ENCODE data around the gene ZNF821. TPM values are rescaled to one million over a fixed set of nuclear protein-coding genes. Genes with fewer than 3 reads are reported as not detected.

Gene ZNF821
- total RNA-seq, 1 experiment from 2014 or later = 4.9 TPM

- Histone ChIP-seq H3K9me3 (ENCODE audit: control insufficient read depth in 1 of 2, insufficient read depth in 1 of 2, low read depth in 1 of 2, low read length in 2 of 2) (peaks cover 5 to 6% of the 10 kb centered on the region in 2 experiments; a peak in 2 of 4 replicates), H3K79me2 (ENCODE audit: insufficient read depth, low read length) (peaks cover 56% of the 10 kb centered on the region), H3K27ac (ENCODE audit: low read depth, low read length) (no peak overlapping the region), H3K27me3 (ENCODE audit: insufficient read depth, low read length) (no peaks in the 10 kb centered on the region), H3K4me1 (ENCODE audit: control insufficient read depth in 1 of 2, insufficient read depth in 2 of 2, low read length in 2 of 2) (peaks cover 34 to 41% of the 10 kb centered on the region in 2 experiments), H3K4me2 (ENCODE audit: low read length) (peak overlapping the region; percentile 18), H3K4me3 (replicated peaks in 1 of 2; ENCODE audit: low read depth in 1 of 2, low read length in 2 of 2) (no peak overlapping the region), H2AFZ (ENCODE audit: low read depth, low read length, poor library complexity, severe bottlenecking) (no peak overlapping the region), H3K9me2 (ENCODE audit: insufficient read depth) (no peaks in the 10 kb centered on the region), H3K36me3 (ENCODE audit: control insufficient read depth in 1 of 2, insufficient read depth in 2 of 2, low read length in 2 of 2) (peaks cover 61 to 68% of the 10 kb centered on the region in 2 experiments), H3K9ac (ENCODE audit: low read length) (no peak overlapping the region), H4K20me1 (ENCODE audit: insufficient read depth) (peaks cover 10% of the 10 kb centered on the region)
- ChIA-PET POLR2A (no interaction called here), RAD21 (ENCODE audit: low non-redundant PET in 1 of 2, low total read pairs in 2 of 2, uncharacterized antibody in 2 of 2, unreplicated experiment in 2 of 2) (no interaction called here), CTCF (no interaction called here)
- DNase-seq (ENCODE audit: low read depth, low spot score) = no peak
- no TSS peak for BruUV-seq (replicated peaks)
- intact Hi-C loops (cut with micrococcal nuclease) = no loop called here
- TF ChIP-seq SIN3A (IDR thresholded peaks at IDR 0.05; ENCODE audit: low read depth) = no peak
- TF ChIP-seq EGR1 (IDR thresholded peaks at IDR 0.05; ENCODE audit: low read depth) = no peak
- TF ChIP-seq ZFX (IDR thresholded peaks at IDR 0.05) = no peak
- no peak for TF ChIP-seq ZNF274 (IDR thresholded peaks at IDR 0.05; ENCODE audit: low read depth, low read length)
- TF ChIP-seq CTCF (IDR thresholded peaks at IDR 0.05 in 2 of 3, conservative IDR thresholded peaks at IDR 0.05 in 1 of 3; ENCODE audit: borderline replicate concordance in 1 of 3, insufficient read depth in 1 of 3, low read depth in 2 of 3, low read length in 2 of 3) = no peak
- no peak for TF ChIP-seq CEBPB (IDR thresholded peaks at IDR 0.05; ENCODE audit: low read depth)
- no peak for TF ChIP-seq REST (IDR thresholded peaks at IDR 0.05; ENCODE audit: low read depth)
- no peak for TF ChIP-seq ELF1 (IDR thresholded peaks at IDR 0.05; ENCODE audit: borderline replicate concordance, low read depth)
- no peak for TF ChIP-seq POLR2A (IDR thresholded peaks at IDR 0.05; ENCODE audit: borderline replicate concordance, extremely low read depth, insufficient read depth, insufficient read length)
- TF ChIP-seq FOSL1 (IDR thresholded peaks at IDR 0.05; ENCODE audit: low read depth) = no peak
- no peak for TF ChIP-seq CBX3 (IDR thresholded peaks at IDR 0.05; ENCODE audit: low read depth)
- no peak for TF ChIP-seq MAX (IDR thresholded peaks at IDR 0.05)
- no peak for TF ChIP-seq SRF (IDR thresholded peaks at IDR 0.05; ENCODE audit: low read depth)
- TF ChIP-seq ATF3 (IDR thresholded peaks at IDR 0.05) = no peak
- TF ChIP-seq EZH2phosphoT487 (IDR thresholded peaks at IDR 0.05; ENCODE audit: borderline replicate concordance) = no peak
- no peak for TF ChIP-seq TCF7L2 (IDR thresholded peaks at IDR 0.05; ENCODE audit: borderline replicate concordance, extremely low read depth, insufficient read depth, insufficient read length)
- no peak for TF ChIP-seq RAD21 (IDR thresholded peaks at IDR 0.05; ENCODE audit: low read depth)
- no peak for TF ChIP-seq JUND (IDR thresholded peaks at IDR 0.05)
- no peak for TF ChIP-seq SP1 (IDR thresholded peaks at IDR 0.05; ENCODE audit: low read depth)
- TF ChIP-seq EZH2 (IDR thresholded peaks at IDR 0.05) = no peak
- ATAC-seq = peak; percentile 52; the same call in 1 of the 2 replicates
These were observed 40.1 kb upstream of the ZNF821 start for GRCh38 chr16:71923941-71924690.
